Measurements from ENCODE around the gene EEPD1.

GRCh38 chr7:36182854-36183604 lies 30.0 kb downstream of the EEPD1 start:
- no peak for TF ChIP-seq EZH2 (IDR thresholded peaks at IDR 0.05)
- TF ChIP-seq POLR2AphosphoS5 (IDR thresholded peaks at IDR 0.05; ENCODE audit: borderline replicate concordance, low read depth, low read length): no peak

Data from SK-N-MC (cell line).